ENCODE results near the gene CHRNA5.
"Not testable (repeated sequence)": the region's sequence is repeated elsewhere in the genome, so short reads cannot be mapped to it uniquely, and the experiment has no call there.

Gene CHRNA5

GRCh38 chr15:78565097-78565950, at the start of gene CHRNA5:
Gene CHRNA5, plus strand, starts transcription at chr15:78565520. Its CDS starts 200 bp downstream, at chr15:78565720.
- peak; percentile 57 to 60 for DNase-seq (ENCODE audit: low read depth in 2 of 2)

GRCh38 chr15:78520035-78520434, 45.3 kb upstream of the CHRNA5 start:
- DNase-seq (ENCODE audit: low read depth in 2 of 2), result not testable (repeated sequence)

GRCh38 chr15:78524230-78524629, 41.1 kb upstream of the CHRNA5 start:
- DNase-seq (ENCODE audit: low read depth in 2 of 2), result no peak

- no peak for DNase-seq (ENCODE audit: low read depth in 2 of 2)
Observed at GRCh38 chr15:78527325-78527724, 38.0 kb upstream of the CHRNA5 start.

- no peak for DNase-seq (ENCODE audit: low read depth in 2 of 2)
Observed at GRCh38 chr15:78533331-78533730, 32.0 kb upstream of the CHRNA5 start.

- no peak for DNase-seq (ENCODE audit: low read depth in 2 of 2)
Observed at GRCh38 chr15:78536134-78536533, 29.2 kb upstream of the CHRNA5 start.

- DNase-seq (ENCODE audit: low read depth in 2 of 2), result no peak
Observed at GRCh38 chr15:78537266-78537905, 27.9 kb upstream of the CHRNA5 start.

GRCh38 chr15:78538358-78538757, 27.0 kb upstream of the CHRNA5 start:
- no peak for DNase-seq (ENCODE audit: low read depth in 2 of 2)

- not testable (repeated sequence) for DNase-seq (ENCODE audit: low read depth in 2 of 2)
Observed at GRCh38 chr15:78539464-78540140, 25.7 kb upstream of the CHRNA5 start.

GRCh38 chr15:78540141-78540870, 25.0 kb upstream of the CHRNA5 start, which contains the start of gene PSMA4:
Gene PSMA4, plus strand, starts transcription at chr15:78540444. Its CDS starts 1,484 bp downstream, at chr15:78541928.
- DNase-seq (ENCODE audit: low read depth in 2 of 2), result peak; percentile 89 to 93

- DNase-seq (ENCODE audit: low read depth in 2 of 2), result no peak
Observed at GRCh38 chr15:78540871-78541743, 24.2 kb upstream of the CHRNA5 start.

- no peak for DNase-seq (ENCODE audit: low read depth in 2 of 2)
Observed at GRCh38 chr15:78541744-78542034, 23.6 kb upstream of the CHRNA5 start.

- no peak for DNase-seq (ENCODE audit: low read depth in 2 of 2)
Observed at GRCh38 chr15:78542647-78543046, 22.7 kb upstream of the CHRNA5 start.

GRCh38 chr15:78550194-78550593, 15.1 kb upstream of the CHRNA5 start:
- no peak for DNase-seq (ENCODE audit: low read depth in 2 of 2)

GRCh38 chr15:78550815-78551214, 14.5 kb upstream of the CHRNA5 start:
- DNase-seq (ENCODE audit: low read depth in 2 of 2), result no peak

- DNase-seq (ENCODE audit: low read depth in 2 of 2), result no peak
Observed at GRCh38 chr15:78551902-78552301, 13.4 kb upstream of the CHRNA5 start.

GRCh38 chr15:78552597-78552996, 12.7 kb upstream of the CHRNA5 start:
- DNase-seq (ENCODE audit: low read depth in 2 of 2), result no peak

- not testable (repeated sequence) for DNase-seq (ENCODE audit: low read depth in 2 of 2)
Observed at GRCh38 chr15:78560201-78560600, 5.1 kb upstream of the CHRNA5 start.

- no peak for DNase-seq (ENCODE audit: low read depth in 2 of 2)
Observed at GRCh38 chr15:78561490-78561889, 3.8 kb upstream of the CHRNA5 start.

GRCh38 chr15:78563092-78563491, 2.2 kb upstream of the CHRNA5 start:
- no peak for DNase-seq (ENCODE audit: low read depth in 2 of 2)

GRCh38 chr15:78564743-78565096, 600 bp upstream of the CHRNA5 start:
- no peak for DNase-seq (ENCODE audit: low read depth in 2 of 2)

All from activated CD8-positive, alpha-beta memory T cell treated with anti-CD3 and anti-CD28 coated beads for 4 hours (primary cell).